Measurements from ENCODE around the gene SLC9B2.

DNA sequence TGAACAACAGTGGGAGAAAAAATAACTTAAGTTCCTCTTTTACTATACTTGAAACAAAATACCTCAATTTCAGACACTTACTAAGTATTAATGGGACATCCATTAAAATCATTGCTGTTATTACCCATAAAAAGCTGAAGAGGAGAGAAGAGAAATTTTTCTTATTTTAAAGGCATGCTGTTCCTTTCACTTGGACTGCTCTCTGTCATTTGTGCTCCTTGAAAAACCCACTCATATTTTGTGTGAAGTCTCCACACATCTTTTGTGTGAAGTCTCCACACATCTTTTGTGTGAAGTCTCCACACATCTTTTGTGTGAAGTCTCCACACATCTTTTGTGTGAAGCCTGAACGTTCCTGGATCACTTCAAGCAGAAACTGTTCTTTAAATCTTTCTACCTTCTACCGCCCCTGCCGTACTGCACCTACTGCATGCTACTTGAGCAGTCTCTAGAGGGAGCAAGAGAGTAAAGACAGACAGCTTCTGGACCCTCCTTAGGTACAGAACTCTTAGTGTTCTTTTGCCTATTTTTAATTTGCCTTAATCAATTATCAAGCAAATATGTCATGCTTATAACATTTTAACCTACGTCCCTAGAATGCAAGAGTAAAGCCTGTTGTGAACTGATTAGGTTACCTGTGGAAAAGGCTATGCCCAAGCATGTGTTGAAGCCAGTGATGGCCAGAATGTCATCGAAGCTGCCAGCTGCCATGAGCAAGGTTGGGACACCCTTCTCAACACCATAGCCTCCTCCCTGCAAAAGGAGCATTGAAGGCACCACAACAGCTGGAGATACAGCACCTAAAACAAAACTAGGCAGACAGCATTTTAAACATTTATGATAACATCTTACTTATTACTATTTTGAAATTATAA, 29.9 kb downstream of the SLC9B2 start:
- TF ChIP-seq, protein P1, sequence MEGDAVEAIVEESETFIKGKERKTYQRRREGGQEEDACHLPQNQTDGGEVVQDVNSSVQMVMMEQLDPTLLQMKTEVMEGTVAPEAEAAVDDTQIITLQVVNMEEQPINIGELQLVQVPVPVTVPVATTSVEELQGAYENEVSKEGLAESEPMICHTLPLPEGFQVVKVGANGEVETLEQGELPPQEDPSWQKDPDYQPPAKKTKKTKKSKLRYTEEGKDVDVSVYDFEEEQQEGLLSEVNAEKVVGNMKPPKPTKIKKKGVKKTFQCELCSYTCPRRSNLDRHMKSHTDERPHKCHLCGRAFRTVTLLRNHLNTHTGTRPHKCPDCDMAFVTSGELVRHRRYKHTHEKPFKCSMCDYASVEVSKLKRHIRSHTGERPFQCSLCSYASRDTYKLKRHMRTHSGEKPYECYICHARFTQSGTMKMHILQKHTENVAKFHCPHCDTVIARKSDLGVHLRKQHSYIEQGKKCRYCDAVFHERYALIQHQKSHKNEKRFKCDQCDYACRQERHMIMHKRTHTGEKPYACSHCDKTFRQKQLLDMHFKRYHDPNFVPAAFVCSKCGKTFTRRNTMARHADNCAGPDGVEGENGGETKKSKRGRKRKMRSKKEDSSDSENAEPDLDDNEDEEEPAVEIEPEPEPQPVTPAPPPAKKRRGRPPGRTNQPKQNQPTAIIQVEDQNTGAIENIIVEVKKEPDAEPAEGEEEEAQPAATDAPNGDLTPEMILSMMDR (IDR thresholded peaks at IDR 0.05), result peak; percentile 50 to 76 (median 55)
- no peak for TF ChIP-seq POLR2AphosphoS5 (IDR thresholded peaks at IDR 0.05)
